ENCODE measurements around the gene STK32B. TPM values are rescaled to one million over a fixed set of nuclear protein-coding genes. Genes with fewer than 3 reads are reported as not detected.

The STK32B gene
- total and polyA plus RNA-seq, 12 donors, result 0.16 to 6.8 (median 0.52) TPM

GRCh38 chr4:5112333-5113095 lies 61.2 kb downstream of the STK32B start:
- no peak for TF ChIP-seq POLR2A (IDR thresholded peaks at IDR 0.05)
- no peak for TF ChIP-seq CTCF (IDR thresholded peaks at IDR 0.05)
- H3K4me1 ChIP-seq (replicated peaks in 1 of 2), result no peaks in the 10 kb centered on the region

DNA sequence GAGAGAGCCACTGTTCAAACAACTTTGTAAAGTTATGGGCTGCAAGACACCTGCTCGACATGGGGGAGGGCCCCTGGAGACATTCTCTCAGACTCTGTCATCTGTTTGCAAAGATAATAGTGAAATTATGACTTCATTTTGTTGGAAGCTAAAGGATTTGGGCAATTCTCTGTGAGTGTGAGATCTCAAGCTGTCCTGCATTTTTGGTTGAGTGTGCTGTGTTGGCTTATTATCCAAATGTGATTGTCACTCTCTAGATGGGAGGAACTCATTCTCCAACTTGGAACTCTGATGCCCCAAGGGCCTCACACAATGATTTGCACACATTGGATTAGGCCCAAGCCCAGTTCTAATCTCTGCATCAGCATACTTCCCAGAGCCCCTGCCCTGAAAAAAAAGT lies 63.7 kb downstream of the STK32B start:
- 0 to 42% (median 38%) methylated on average over 1 of the region's 1 CpG for WGBS, 4 donors
- H3K9me3 ChIP-seq (replicated peaks in 1 of 3), result no peaks in the 10 kb centered on the region
- H3K36me3 ChIP-seq (replicated peaks in 1 of 2), result no peaks in the 10 kb centered on the region
- no peak overlapping the region for H3K27ac ChIP-seq
- intact Hi-C loops (cut with DNase I), result no loop called here
- no peaks in the 10 kb centered on the region for H3K27me3 ChIP-seq
- DNase-seq, result no peak
- no peak for TF ChIP-seq CTCF (IDR thresholded peaks at IDR 0.05)
- TF ChIP-seq POLR2A (IDR thresholded peaks at IDR 0.05), result no peak
- no peak overlapping the region for H3K4me3 ChIP-seq
- H3K4me1 ChIP-seq (replicated peaks in 1 of 2), result no peaks in the 10 kb centered on the region

More at GRCh38 chr4:5112333-5113095, 61.2 kb downstream of the STK32B start:
- no peak overlapping the region for H3K27ac ChIP-seq
- 40 to 54% (median 52%) methylated on average over 2 of the region's 2 CpGs for WGBS, 4 donors
- H3K4me3 ChIP-seq, result no peak overlapping the region
- intact Hi-C loops (cut with DNase I), result no loop called here
- H3K36me3 ChIP-seq (replicated peaks in 1 of 2), result no peaks in the 10 kb centered on the region
- DNase-seq, result no peak
- H3K27me3 ChIP-seq, result no peaks in the 10 kb centered on the region
- H3K9me3 ChIP-seq (replicated peaks in 1 of 3), result no peaks in the 10 kb centered on the region

DNA sequence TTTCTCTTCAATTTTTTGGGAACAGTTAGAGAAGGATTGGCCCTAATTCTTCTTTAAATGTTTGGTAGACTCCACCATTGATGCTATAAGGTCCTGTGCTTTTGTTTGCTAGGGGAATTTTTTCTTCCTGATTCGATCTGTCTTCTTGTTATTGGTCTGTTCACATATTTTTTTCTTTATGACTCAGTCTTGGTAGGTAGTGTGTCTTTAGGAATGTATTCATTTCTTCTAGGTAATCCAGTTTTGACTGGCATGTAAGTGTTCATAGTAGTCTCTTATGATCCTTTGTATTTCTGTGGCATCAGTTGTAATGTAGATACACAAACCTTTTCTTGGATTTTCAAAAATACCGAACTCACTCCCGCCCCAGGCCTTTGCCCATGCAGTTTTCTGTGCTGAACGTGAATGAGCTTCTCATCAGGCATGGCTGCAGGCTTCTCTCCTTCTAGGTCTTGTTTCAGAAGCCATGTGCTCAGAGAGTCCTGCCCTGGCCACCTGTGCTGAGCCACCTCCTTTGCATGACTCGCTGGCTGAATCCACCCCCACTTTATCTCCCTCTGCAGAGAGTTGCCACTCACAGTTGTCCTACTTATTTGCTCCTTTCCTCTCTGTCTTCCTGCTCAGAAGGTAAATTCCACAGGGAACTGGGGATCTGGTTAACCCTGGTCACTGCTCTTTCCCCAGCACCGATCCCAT lies 67.0 kb downstream of the STK32B start:
- Histone ChIP-seq H3K27me3 (no peaks in the 10 kb centered on the region), H3K27ac (no peak overlapping the region), H3K4me3 (no peak overlapping the region), H3K9me3 (replicated peaks in 1 of 3) (no peaks in the 10 kb centered on the region), H3K36me3 (replicated peaks in 1 of 2) (no peaks in the 10 kb centered on the region), H3K4me1 (replicated peaks in 1 of 2) (no peaks in the 10 kb centered on the region)
- intact Hi-C loops (cut with DNase I), result no loop called here
- DNase-seq, result no peak
- WGBS, 4 donors, result 81 to 89% (median 86%) methylated on average over 6 of the region's 6 CpGs
- TF ChIP-seq CTCF (IDR thresholded peaks at IDR 0.05) (no peak), POLR2A (IDR thresholded peaks at IDR 0.05) (no peak)

DNA sequence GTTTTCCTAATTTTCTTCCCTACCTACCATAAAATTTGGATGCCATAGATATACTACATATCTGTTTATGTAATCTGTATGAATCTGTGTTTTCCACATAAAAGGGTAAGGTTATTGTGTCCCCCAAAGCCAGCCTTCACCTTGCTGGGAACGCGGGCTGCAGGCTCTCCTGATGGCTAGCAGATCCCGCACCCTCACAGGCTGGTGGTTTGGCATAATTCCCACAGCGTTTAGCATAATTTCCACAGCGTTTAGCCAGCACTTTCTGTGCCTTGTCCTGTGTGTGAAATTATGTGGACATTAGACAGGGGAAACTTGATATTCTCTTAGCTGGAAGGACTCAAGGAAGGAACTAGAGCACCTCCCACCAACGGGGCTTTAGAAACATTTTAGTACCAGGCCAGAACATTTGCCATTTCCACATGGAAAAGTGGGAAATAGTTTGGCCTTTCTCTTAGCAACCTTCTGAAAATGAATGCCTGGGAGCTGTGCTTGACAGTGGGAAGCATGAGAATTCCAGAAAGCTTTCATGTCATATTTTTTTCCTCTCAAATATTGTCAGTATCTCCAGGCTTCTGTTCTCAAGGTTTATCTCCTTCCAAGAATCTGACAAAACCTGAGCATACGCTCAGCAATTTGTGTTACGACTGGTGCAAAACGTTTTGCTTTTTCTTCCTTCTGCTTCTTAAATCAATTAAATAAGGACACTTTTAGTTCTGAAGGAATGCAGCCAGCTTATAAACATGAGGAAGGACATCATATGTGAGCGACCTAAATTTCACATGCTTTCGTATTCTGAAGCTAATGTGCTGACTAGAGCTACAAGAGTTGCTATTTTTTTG lies 67.9 kb downstream of the STK32B start:
- DNase-seq, result no peak
- no peak for TF ChIP-seq CTCF (IDR thresholded peaks at IDR 0.05)
- no peak for TF ChIP-seq POLR2A (IDR thresholded peaks at IDR 0.05)
- 65 to 77% (median 75%) methylated on average over 11 of the region's 11 CpGs for WGBS, 4 donors
- Histone ChIP-seq H3K36me3 (replicated peaks in 1 of 2) (no peaks in the 10 kb centered on the region), H3K27ac (no peak overlapping the region), H3K4me1 (replicated peaks in 1 of 2) (no peaks in the 10 kb centered on the region), H3K27me3 (no peaks in the 10 kb centered on the region), H3K9me3 (replicated peaks in 1 of 3) (no peaks in the 10 kb centered on the region), H3K4me3 (no peak overlapping the region)
- intact Hi-C loops (cut with DNase I), result no loop called here
